Muscle of back (tissue), 11 donors: Measurements from ENCODE around the gene C1RL. TPM values are rescaled to one million over a fixed set of nuclear protein-coding genes. Genes with fewer than 3 reads are reported as not detected.
"Not testable (repeated sequence)": the region's sequence is repeated elsewhere in the genome, so short reads cannot be mapped to it uniquely, and the experiment has no call there.

Experiments used
- DNase-seq, 3 donors: peaks; one replicate each; pipeline versions ENCODE4 v3.0.0 to v3.0.0-alpha.2; 2013
- polyA plus RNA-seq, 10 donors: library from polyadenylated mRNA; unstranded; fragments of 120-200 nt; gene quantifications; one replicate each; pipeline ENCODE4 v1.2.1, GENCODE V29; 2013; ENCODE audit not compliant: insufficient read length in 10 of 10

The C1RL gene
- polyA plus RNA-seq, 10 donors = 10.4 to 23.6 (median 11.9) TPM

- DNase-seq = no peak
These were observed 7.9 kb upstream of the C1RL start for GRCh38 chr12:7116916-7117315.

GRCh38 chr12:7116196-7116595, 7.2 kb upstream of the C1RL start:
- DNase-seq = no peak

- DNase-seq = no peak
These were observed 5.8 kb upstream of the C1RL start for GRCh38 chr12:7114851-7115250.

- DNase-seq = no peak
These were observed 5.0 kb upstream of the C1RL start for GRCh38 chr12:7114008-7114407.

- peak in 2 of 3 donors; percentile 59 to 70 for DNase-seq
These were observed 4.4 kb upstream of the C1RL start for GRCh38 chr12:7113389-7113871.

GRCh38 chr12:7112041-7112440, 3.0 kb upstream of the C1RL start:
- peak in 2 of 3 donors; percentile 75 to 87 for DNase-seq

- no peak for DNase-seq
These were observed 1.6 kb upstream of the C1RL start for GRCh38 chr12:7110661-7111060.

- no peak for DNase-seq
These were observed 532 bp upstream of the C1RL start for GRCh38 chr12:7109572-7109920.

GRCh38 chr12:7108003-7108795, 815 bp downstream of the C1RL start:
- DNase-seq = peak in 2 of 3 donors; percentile 57 to 88

GRCh38 chr12:7107636-7108002, 1.4 kb downstream of the C1RL start:
- DNase-seq = no peak

- not testable (repeated sequence) for DNase-seq
These were observed 1.8 kb downstream of the C1RL start for GRCh38 chr12:7107181-7107580.

GRCh38 chr12:7106082-7106481, 2.9 kb downstream of the C1RL start:
- DNase-seq = no peak

GRCh38 chr12:7103837-7104584, 5.0 kb downstream of the C1RL start:
- DNase-seq = no peak

GRCh38 chr12:7102582-7102981, 6.4 kb downstream of the C1RL start:
- DNase-seq = no peak

GRCh38 chr12:7101694-7102131, 7.3 kb downstream of the C1RL start:
- DNase-seq = no peak

- DNase-seq = no peak
These were observed 7.8 kb downstream of the C1RL start for GRCh38 chr12:7101047-7101693.

GRCh38 chr12:7100239-7100638, 8.8 kb downstream of the C1RL start:
- DNase-seq = no peak

- DNase-seq = no peak
These were observed 9.6 kb downstream of the C1RL start for GRCh38 chr12:7099290-7099996.

GRCh38 chr12:7096979-7097378, 12.0 kb downstream of the C1RL start:
- DNase-seq = no peak

- DNase-seq = no peak
These were observed 12.7 kb downstream of the C1RL start for GRCh38 chr12:7096006-7096932.

GRCh38 chr12:7093892-7094291, 15.1 kb downstream of the C1RL start:
- DNase-seq = no peak
